GM18526 (cell line): ENCODE measurements around the gene GAS7.

ENCODE experiments used
- POLR2A ChIP-seq: IDR thresholded peaks from 3 replicates; pipeline ENCODE4 v1.6.1; 2011; ENCODE audit not compliant: insufficient read length; ENCODE audit errors: extremely low read depth

Gene GAS7

DNA sequence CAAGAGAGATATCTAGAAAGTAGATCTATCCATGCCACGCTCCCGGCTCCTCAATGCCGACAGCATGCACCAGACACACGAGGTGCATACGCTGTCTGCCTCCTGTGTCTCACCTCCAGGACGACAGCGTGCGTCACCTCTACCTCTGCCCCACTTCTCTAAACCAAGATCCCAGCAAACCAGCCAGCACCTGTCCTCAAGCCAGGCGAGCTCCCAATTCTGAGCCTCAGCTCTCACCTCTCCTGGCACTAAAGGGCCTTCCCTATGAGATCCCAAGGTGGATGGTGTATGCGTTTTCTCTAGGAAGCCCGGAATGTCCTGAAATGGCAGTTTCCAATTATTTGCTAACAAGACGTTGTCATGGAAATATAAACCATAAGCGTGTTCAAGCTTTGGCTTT, 257.1 kb downstream of the GAS7 start:
- TF ChIP-seq POLR2A = no peak

DNA sequence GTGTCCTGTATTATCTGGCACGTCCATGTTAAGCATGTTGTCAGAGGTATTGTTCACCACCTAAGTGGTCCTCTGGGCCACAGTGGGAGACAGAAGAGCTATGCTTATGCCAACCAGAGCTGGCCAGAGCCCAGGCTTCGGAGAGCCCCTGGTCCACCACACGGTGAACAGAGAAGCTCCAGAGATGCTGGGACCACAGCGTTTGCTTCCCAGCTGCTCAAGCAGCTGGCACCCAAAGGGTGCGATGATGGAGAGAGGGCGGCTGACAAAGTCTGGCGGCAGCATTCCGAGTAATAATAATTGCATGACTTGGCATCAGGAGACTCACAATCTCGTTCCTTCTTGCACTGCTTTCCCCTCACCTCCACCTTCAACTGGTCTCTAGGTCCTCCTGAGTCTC, 257.6 kb downstream of the GAS7 start:
- TF ChIP-seq POLR2A = no peak

DNA sequence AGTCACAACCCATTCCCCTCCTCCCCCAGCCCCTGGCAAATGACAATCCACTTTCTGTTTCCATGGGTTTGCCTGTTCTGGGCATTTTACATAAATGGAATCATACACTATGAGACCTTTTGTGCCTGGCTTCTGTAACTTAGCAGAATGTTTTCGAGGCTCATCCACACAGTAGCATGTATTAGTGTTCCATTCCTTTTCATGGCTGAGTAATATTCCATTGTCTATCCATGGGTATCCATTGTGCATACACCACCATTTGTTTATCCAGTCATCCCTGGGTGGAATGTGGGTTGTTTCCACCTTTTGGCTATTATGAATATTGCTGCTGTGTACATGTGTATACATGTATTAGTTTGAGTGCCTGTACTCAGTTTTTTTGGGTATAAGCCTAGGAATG, 259.6 kb downstream of the GAS7 start:
- no peak for TF ChIP-seq POLR2A

DNA sequence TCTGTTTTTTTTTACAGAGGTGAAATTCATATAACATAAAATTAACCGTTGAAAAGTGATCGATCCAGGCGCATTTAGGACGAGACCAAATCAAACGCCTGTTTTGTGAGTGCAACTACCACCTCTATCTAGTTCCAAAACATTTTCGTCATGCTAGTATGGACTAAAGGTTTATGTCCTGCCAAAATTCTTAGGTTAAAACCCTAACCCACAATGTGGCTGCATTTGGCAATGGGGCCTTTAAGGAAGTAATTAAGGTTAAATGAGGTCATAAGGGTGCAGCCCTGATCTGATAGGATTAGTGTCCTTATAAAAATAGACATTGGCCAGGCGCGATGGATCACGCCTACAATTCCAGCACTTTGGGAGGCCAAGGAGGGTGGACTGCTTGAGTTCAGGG, 260.5 kb downstream of the GAS7 start:
- no peak for TF ChIP-seq POLR2A

DNA sequence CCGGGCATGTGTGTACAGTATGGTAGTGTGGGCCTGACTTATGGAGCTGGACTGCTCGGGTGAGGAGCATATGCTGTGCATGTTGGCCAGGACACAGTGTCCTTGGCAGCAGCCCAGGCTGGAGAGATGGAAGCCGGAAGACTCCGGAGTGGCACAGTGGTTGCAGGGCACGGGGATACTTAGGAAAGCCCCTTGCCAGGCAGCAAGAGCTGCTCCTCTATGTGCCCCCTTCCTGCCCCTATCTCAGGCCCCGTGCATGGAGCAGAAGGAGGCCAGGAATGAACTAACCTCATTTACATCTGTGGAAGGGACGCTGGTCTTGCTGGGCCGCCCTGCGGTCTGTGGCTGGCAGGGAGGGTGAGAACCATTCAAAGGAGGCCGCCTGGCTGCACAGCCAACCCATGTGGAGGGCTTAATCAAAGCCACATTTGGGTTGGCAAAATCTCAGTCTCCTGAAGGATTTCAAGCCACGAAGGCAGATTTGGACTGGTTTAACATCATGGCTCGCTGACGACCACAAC, 261.1 kb downstream of the GAS7 start:
- no peak for TF ChIP-seq POLR2A

DNA sequence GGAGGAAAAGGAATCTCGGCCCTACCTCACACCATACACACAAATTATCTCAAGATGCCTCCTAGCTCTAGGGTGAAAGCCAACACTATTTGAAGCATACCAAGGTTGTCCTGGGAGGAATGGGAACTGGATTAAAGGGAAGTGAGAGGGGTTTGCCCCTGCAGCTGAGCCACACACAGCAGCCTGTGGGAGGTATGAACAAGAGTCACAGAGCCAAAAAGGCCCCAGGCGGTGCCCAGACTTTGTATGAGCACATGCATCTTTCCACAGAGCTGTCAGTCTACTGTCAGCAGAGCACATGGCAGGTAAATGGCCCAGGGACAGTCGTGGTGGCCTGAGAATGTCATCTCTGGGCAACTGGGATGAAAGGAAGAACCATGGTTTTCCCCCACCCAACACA, 262.3 kb downstream of the GAS7 start:
- no peak for TF ChIP-seq POLR2A

DNA sequence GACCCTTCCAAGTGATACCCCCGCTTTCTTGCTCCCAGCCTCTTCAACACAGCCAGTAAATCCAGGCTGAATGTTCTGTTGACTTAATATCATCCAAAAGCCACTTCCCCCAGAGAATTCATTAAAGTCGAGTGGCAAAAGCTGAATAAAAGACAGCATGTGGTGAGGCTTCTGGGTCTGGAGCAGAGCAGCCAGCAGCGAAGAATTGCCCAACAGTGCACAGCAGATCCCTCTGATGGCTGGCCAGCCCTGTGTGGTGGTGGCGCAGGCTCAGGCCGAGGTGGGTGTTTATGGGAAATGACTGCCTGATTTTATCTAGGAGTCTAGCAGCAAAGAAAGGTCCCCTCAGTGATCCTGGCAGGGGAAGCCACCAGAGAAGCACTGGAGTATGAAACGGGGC, 263.0 kb downstream of the GAS7 start:
- no peak for TF ChIP-seq POLR2A

DNA sequence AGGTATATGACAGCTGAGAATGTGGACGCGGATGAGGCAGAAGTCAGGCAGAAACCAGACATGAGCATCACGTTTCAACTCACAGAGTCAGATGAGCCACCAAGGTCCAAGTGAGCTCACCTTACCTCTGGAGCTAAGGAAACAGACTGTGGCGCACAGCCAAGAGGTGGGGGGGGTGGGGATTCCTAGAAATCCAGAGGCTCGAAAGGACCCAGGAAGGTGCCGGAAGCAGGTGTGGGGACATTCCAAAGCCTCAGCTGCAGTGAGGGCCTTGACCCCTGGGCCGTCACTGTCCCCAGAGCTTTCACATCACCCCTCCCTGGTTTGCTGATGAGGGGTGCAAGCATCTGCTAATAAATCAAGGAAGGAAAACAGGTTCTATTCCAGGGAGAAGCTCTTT, 264.1 kb downstream of the GAS7 start:
- TF ChIP-seq POLR2A = no peak

DNA sequence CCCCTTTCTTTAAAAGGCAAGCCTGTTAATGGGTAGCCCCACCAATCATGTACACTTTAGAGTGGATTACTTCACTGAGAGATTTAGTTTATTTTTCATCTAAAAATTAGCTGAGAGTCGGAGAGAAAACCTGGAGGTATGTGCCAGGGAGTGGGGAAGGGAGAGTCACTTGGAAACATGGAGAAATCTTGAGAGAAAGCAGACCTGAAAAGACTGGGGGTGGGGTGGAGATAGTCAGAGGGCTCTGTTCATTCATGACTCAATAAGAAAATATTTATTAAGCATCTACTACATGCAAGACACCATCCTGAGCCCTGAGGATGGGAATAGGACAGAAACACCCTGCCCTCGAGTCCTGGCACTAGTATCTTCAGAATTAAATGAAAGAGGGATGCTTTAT, 265.9 kb downstream of the GAS7 start:
- TF ChIP-seq POLR2A = no peak

DNA sequence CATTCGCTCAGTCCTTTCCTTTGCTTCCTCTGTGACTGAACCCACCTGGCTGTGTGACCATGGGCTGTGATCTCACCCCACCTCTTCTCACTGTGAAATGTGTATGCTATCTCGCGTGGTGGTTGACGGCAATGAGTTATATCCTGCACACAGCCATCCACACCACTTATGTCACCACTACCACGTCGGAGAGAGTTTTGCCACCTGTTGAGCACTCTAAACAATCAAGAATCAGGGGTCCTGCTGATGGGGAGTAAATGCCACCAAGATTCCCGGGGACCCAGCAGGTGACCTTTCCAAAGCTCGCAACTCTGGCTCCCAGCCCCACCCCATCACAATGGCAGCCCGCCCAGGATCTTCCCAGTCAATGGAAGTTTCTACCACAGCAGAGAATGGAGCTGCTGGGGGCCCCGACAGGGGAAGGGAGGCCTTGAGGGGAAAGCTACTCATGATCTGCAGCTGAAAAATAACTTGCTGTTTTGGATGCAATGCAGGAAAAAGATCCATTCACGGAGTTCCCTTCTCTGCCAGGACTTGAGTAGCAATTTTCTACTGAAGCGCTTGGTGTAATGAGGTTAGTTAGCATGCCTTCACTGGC, 267.2 kb downstream of the GAS7 start:
- TF ChIP-seq POLR2A = no peak

DNA sequence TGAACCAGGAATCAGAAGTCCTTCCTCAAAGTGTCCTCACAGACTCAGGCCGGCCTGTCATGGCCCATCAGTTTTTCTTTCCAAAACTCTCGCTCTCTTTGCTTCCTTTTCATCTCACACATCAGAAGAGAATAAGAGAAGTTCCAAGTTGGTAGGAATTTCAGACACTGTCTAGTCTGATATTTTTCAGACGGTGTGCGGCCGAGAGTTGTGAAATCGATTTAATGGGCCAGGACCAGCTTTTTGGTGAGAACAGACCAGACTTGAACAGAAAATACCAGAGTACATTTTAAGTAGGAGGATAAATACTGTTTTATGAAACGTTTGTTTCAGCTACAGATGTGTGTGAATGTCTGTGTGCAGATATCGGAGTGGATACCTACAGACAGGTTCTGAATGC, 268.5 kb downstream of the GAS7 start:
- no peak for TF ChIP-seq POLR2A

DNA sequence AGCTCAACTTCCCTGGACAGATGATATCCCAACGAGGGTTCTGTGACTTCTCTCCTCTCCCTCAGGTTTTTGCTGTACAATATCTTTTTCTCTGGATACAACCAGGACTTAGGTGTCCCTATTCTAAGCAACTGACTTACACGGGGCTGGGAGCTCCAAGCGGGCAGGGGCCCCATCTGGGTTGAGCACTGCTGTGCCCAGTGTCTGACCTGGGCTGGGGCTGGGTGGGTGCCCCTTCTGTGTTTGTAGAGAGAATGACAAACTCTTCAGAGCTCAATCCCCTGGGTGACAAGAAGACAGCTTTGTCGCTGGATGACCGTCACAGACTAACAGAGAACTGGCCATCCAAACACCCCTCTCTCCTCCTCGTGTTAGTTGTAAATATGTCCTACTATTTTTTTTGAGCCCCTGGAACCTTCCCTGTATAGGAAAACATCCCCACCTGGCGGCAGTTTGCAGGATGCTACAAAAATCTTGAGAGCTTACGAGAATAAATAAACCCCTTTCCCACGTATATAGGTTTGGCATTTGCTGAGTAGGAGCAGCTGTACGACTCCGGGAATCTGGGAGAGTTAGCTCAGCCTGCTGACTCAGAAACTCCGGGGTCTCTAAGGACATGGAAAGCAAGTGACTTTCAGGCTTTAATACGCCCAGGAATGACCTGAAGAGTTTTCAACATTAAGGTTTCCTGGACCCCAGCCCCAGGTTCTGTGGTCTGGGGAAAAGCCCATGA, 269.6 kb downstream of the GAS7 start:
- TF ChIP-seq POLR2A = no peak

DNA sequence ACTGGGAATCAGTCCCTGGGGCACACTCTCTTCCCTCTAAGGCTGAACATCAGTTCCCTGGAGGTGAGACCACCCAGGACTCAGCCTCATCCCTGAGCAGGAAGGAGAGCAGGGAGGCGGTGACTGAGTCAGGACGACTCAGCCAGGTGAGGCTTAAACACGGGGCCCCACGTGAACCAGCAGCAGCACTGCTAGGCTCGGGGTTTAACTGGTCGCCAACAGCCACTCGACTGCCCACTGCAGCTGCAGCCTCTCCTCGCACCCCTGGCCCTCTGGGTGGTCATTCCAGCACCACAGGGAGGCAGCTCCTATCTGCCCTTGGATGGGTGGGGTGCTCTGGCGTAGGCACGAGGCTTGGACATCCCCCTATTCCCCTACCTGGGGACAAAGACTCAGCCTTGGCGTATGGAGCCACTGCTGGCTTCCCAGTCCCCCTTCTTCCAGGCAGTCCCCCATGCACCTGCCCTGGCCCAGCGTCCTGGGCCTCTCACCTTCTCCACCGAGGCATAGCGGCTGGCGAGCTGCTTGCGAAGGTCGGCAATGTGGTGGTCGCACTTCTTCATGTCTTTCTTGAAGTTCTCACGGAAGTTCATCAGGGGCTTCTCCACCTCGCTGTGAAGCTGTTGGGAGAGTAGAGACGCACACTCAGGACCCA, 272.1 kb downstream of the GAS7 start:
- TF ChIP-seq POLR2A = no peak

DNA sequence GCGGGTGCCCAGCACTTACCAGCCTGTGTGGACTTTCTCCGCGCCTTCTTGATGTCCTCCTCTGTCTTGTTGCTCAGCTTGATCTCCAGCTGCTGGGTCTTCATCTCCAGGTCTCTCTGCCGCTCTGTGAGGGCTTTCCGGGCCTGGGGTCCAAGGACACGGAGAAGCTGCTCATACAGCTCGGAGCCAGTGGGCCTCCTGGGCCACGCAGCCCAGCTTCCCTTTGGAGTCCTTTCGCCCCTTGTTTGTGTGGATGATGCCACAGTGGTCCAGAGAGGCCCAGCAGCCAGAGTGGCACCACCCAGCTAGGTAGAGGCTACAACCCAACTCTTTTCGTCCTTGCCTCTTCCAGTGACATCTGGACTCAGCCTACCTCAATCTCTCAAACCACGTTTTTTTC, 272.9 kb downstream of the GAS7 start:
- TF ChIP-seq POLR2A = no peak

DNA sequence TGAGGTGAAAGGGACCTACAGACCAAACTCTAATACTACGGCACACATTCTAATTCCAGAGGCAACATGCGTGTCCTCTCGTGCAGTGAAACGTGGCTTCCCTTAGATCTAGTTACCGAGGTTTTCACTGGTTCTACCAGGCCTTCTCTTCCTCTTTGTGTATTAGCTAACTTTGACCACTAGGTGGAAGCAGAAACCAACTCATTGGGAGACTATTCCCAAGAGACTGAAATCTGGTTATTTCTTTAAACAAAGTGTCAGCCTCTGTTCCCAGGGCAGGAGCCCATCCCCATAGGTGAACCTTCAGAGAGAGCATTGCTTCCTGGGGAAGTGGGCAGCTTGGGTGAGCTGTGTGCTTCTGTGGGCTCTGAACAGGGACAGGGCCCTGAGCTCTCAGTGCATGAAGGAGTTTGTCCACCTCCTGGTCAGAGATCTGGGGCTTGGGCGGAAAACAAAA, 273.6 kb downstream of the GAS7 start:
- no peak for TF ChIP-seq POLR2A
